Liver (tissue), 9 donors: Measurements from ENCODE around the gene NRG3. TPM values are rescaled to one million over a fixed set of nuclear protein-coding genes. Genes with fewer than 3 reads are reported as not detected.

Source experiments
- DNase-seq: peaks from one replicate; pipeline ENCODE4 v3.0.0-alpha.2; 2017; ENCODE audit warnings: low spot score
- H3K27ac ChIP-seq, 2 donors: one replicate each; pipeline ENCODE4 v1.7.0; 2013; ENCODE audit warnings: inconsistent platforms in 2 of 2, low read length in 2 of 2, control low read depth in 1 of 2, low read depth in 1 of 2, mild to moderate bottlenecking in 1 of 2
- H3K27me3 ChIP-seq, 4 donors: one replicate each; pipeline versions ENCODE4 v1.6.1 to v1.7.0; 2013; ENCODE audit warnings: low read length in 3 of 4, inconsistent platforms in 1 of 4, mild to moderate bottlenecking in 1 of 4, moderate library complexity in 1 of 4; ENCODE audit not compliant: control insufficient read depth in 4 of 4, insufficient read depth in 4 of 4
- H3K36me3 ChIP-seq, 4 donors: one replicate each; pipeline versions ENCODE4 v1.6.1 to v1.7.0; 2013; ENCODE audit warnings: low read length in 3 of 4, mild to moderate bottlenecking in 3 of 4, low read depth in 1 of 4, moderate library complexity in 1 of 4; ENCODE audit not compliant: control insufficient read depth in 4 of 4, insufficient read depth in 3 of 4
- H3K4me1 ChIP-seq, 4 donors: one replicate each; pipeline versions ENCODE4 v1.6.1 to v1.7.0; 2013; ENCODE audit warnings: low read length in 3 of 4, mild to moderate bottlenecking in 3 of 4, moderate library complexity in 1 of 4; ENCODE audit not compliant: control insufficient read depth in 4 of 4, insufficient read depth in 4 of 4
- H3K4me3 ChIP-seq, 3 donors: one replicate each; pipeline versions ENCODE4 v1.6.1 to v1.7.0; 2013; ENCODE audit warnings: low read length in 3 of 3, control low read depth in 1 of 3, low read depth in 1 of 3, mild to moderate bottlenecking in 1 of 3
- H3K9ac ChIP-seq, 2 donors: one replicate each; pipeline ENCODE4 v1.7.0; 2013; ENCODE audit warnings: low read length in 2 of 2, mild to moderate bottlenecking in 2 of 2, moderate library complexity in 2 of 2, control low read depth in 1 of 2, low read depth in 1 of 2
- H3K9me3 ChIP-seq, 4 donors: one replicate each; pipeline versions ENCODE4 v1.6.1 to v1.7.0; 2013; ENCODE audit warnings: low read length in 3 of 4; ENCODE audit not compliant: control insufficient read depth in 4 of 4
- EGR1 ChIP-seq, 2 donors: IDR thresholded peaks; 2 replicates each; pipeline ENCODE4 v1.6.1; 2016 to 2018; ENCODE audit warnings: antibody characterized with exemption in 2 of 2, low read depth in 2 of 2
- FOXA1 ChIP-seq: IDR thresholded peaks from 2 replicates; pipeline ENCODE4 v1.6.1; 2016; ENCODE audit warnings: antibody characterized with exemption
- FOXA2 ChIP-seq: IDR thresholded peaks from 2 replicates; pipeline ENCODE4 v1.6.1; 2016; ENCODE audit warnings: antibody characterized with exemption
- HNF4A ChIP-seq, 2 donors: conservative IDR thresholded peaks; 2 replicates each; pipeline ENCODE4 v1.6.1; 2016; ENCODE audit warnings: antibody characterized with exemption in 2 of 2, mild to moderate bottlenecking in 2 of 2
- HNF4G ChIP-seq: IDR thresholded peaks from 2 replicates; pipeline ENCODE4 v1.6.1; 2016; ENCODE audit warnings: antibody characterized with exemption
- JUND ChIP-seq, 2 donors: IDR thresholded peaks; 2 replicates each; pipeline ENCODE4 v1.6.1; 2016; ENCODE audit warnings: antibody characterized with exemption in 2 of 2
- NR2F2 ChIP-seq: IDR thresholded peaks from 2 replicates; pipeline ENCODE4 v1.6.1; 2016; ENCODE audit warnings: antibody characterized with exemption
- RAD21 ChIP-seq, 2 donors: IDR thresholded peaks; 2 replicates each; pipeline ENCODE4 v1.6.1; 2016; ENCODE audit warnings: antibody characterized with exemption in 2 of 2, mild to moderate bottlenecking in 2 of 2
- SP1 ChIP-seq: IDR thresholded peaks from 2 replicates; pipeline ENCODE4 v1.6.1; 2018; ENCODE audit warnings: antibody characterized with exemption, mild to moderate bottlenecking
- TAF1 ChIP-seq: conservative IDR thresholded peaks from 2 replicates; pipeline ENCODE4 v1.6.1; 2016; ENCODE audit warnings: antibody characterized with exemption, mild to moderate bottlenecking
- YY1 ChIP-seq: IDR thresholded peaks from 2 replicates; pipeline ENCODE4 v1.6.1; 2016; ENCODE audit warnings: antibody characterized with exemption, mild to moderate bottlenecking
- WGBS: extraction: QIAGEN DNeasy Blood & Tissue Kit; methylation state at CpG from one replicate; pipeline ENCODE4 v1.1.7; 2013; 5-methylcytosine and 5-hydroxymethylcytosine counted together
- polyA plus RNA-seq, 2 donors: library from polyadenylated mRNA; stranded (reverse) in 1 of 2; unstranded in 1 of 2; fragments of 200-250 nt in 1 of 2; fragments of >200 nt in 1 of 2; fragmentation: Nextera tagmentation in 1 of 2; extraction: Ambion mirVana in 1 of 2; gene quantifications; one replicate each; pipeline versions ENCODE4 v1.2.1 to v1.2.3, GENCODE V29; 2013 to 2015
- total RNA-seq, 2 donors: library from RNA; depleted of rRNA; stranded (reverse); fragments of >200 nt; gene quantifications; one replicate each; pipeline ENCODE4 v1.2.3, GENCODE V29; 2014
- TF ChIP-seq, protein P1 (sequence below): IDR thresholded peaks from 2 replicates; pipeline ENCODE4 v1.6.1; 2016; ENCODE audit warnings: antibody characterized with exemption
- TF ChIP-seq, protein P2 (sequence below): fragments of 150-350 bp; IDR thresholded peaks from 2 replicates; pipeline ENCODE4 v1.5.1; 2017; ENCODE audit warnings: improper control_type of control experiment, low read depth, low read length; ENCODE audit not compliant: missing input control
- TF ChIP-seq, protein P3 (sequence below): IDR thresholded peaks from 2 replicates; pipeline ENCODE4 v1.6.1; 2016; ENCODE audit warnings: antibody characterized with exemption
- TF ChIP-seq, protein P4 (sequence below): IDR thresholded peaks from 2 replicates; pipeline ENCODE4 v1.6.1; 2016; ENCODE audit warnings: antibody characterized with exemption, mild to moderate bottlenecking
- TF ChIP-seq, protein P5 (sequence below): IDR thresholded peaks from 2 replicates; pipeline ENCODE4 v1.6.1; 2016; ENCODE audit warnings: antibody characterized with exemption
- donor health status: healthy.
- donor health status: healthy.
- donor health status: healthy.
- donor health status: healthy.
- donor health status: healthy.

The NRG3 gene
- total and polyA plus RNA-seq, 4 donors, result 0.24 to 3.7 (median 0.38) TPM

DNA sequence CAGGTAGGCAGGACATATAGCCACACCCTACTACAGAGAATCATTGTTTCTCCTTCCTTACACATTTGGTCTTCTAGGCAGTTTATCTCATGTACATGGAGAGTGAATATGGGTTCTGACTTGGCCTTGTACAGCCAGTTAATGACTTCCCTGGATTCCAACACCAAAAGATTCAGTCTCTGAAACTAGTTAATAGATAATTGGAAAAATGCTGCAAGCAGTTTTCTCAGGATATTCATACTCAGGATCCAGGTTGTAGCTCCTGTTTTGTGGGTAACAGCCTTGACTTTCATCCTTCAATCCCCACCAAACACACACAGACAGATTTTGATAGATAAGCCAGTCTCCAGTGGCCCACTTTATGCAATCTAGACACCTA is 690.2 kb downstream of the NRG3 start:
- TF ChIP-seq HNF4G (no peak), YY1 (no peak), JUND (IDR thresholded peaks at IDR 0.05) (no peak), EGR1 (IDR thresholded peaks at IDR 0.05; ENCODE audit: low read depth in 2 of 2) (no peak), FOXA2 (no peak), TAF1 (no peak), SP1 (no peak)
- TF ChIP-seq, protein P1, sequence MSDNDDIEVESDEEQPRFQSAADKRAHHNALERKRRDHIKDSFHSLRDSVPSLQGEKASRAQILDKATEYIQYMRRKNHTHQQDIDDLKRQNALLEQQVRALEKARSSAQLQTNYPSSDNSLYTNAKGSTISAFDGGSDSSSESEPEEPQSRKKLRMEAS, result no peak
- TF ChIP-seq, protein P2, sequence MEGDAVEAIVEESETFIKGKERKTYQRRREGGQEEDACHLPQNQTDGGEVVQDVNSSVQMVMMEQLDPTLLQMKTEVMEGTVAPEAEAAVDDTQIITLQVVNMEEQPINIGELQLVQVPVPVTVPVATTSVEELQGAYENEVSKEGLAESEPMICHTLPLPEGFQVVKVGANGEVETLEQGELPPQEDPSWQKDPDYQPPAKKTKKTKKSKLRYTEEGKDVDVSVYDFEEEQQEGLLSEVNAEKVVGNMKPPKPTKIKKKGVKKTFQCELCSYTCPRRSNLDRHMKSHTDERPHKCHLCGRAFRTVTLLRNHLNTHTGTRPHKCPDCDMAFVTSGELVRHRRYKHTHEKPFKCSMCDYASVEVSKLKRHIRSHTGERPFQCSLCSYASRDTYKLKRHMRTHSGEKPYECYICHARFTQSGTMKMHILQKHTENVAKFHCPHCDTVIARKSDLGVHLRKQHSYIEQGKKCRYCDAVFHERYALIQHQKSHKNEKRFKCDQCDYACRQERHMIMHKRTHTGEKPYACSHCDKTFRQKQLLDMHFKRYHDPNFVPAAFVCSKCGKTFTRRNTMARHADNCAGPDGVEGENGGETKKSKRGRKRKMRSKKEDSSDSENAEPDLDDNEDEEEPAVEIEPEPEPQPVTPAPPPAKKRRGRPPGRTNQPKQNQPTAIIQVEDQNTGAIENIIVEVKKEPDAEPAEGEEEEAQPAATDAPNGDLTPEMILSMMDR, result no peak
- TF ChIP-seq, protein P3, sequence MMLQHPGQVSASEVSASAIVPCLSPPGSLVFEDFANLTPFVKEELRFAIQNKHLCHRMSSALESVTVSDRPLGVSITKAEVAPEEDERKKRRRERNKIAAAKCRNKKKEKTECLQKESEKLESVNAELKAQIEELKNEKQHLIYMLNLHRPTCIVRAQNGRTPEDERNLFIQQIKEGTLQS, result no peak
- TF ChIP-seq, protein P4, sequence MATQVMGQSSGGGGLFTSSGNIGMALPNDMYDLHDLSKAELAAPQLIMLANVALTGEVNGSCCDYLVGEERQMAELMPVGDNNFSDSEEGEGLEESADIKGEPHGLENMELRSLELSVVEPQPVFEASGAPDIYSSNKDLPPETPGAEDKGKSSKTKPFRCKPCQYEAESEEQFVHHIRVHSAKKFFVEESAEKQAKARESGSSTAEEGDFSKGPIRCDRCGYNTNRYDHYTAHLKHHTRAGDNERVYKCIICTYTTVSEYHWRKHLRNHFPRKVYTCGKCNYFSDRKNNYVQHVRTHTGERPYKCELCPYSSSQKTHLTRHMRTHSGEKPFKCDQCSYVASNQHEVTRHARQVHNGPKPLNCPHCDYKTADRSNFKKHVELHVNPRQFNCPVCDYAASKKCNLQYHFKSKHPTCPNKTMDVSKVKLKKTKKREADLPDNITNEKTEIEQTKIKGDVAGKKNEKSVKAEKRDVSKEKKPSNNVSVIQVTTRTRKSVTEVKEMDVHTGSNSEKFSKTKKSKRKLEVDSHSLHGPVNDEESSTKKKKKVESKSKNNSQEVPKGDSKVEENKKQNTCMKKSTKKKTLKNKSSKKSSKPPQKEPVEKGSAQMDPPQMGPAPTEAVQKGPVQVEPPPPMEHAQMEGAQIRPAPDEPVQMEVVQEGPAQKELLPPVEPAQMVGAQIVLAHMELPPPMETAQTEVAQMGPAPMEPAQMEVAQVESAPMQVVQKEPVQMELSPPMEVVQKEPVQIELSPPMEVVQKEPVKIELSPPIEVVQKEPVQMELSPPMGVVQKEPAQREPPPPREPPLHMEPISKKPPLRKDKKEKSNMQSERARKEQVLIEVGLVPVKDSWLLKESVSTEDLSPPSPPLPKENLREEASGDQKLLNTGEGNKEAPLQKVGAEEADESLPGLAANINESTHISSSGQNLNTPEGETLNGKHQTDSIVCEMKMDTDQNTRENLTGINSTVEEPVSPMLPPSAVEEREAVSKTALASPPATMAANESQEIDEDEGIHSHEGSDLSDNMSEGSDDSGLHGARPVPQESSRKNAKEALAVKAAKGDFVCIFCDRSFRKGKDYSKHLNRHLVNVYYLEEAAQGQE, result no peak
- no peak overlapping the region for H3K9ac ChIP-seq
- H3K27me3 ChIP-seq, result no peaks in the 10 kb centered on the region
- no peaks in the 10 kb centered on the region for H3K36me3 ChIP-seq
- no peak for DNase-seq
- no peak overlapping the region for H3K4me3 ChIP-seq
- H3K27ac ChIP-seq, result no peak overlapping the region
- H3K4me1 ChIP-seq, result no peaks in the 10 kb centered on the region
- no peaks in the 10 kb centered on the region for H3K9me3 ChIP-seq

DNA sequence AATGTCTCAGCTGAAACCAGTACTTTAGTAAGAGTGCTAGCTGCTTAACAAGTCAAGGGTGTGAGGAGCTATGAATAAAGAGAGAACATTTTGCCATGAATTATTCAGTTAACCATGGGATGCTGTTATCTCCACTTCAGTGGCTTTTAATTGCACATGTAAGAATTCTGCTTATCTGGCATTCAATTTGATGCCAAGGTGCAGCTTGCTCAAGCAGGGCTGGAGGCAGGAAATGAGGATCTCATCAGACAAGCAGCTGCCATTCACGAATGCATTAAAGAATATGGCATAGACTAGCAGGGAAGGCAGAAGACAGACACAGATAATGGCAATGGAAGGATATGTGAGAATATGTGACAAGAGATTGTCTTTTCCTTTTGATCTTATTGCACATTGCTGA is 697.8 kb downstream of the NRG3 start:
- no peaks in the 10 kb centered on the region for H3K9me3 ChIP-seq
- H3K27me3 ChIP-seq, result no peaks in the 10 kb centered on the region
- no peak for TF ChIP-seq SP1
- TF ChIP-seq, protein P5, sequence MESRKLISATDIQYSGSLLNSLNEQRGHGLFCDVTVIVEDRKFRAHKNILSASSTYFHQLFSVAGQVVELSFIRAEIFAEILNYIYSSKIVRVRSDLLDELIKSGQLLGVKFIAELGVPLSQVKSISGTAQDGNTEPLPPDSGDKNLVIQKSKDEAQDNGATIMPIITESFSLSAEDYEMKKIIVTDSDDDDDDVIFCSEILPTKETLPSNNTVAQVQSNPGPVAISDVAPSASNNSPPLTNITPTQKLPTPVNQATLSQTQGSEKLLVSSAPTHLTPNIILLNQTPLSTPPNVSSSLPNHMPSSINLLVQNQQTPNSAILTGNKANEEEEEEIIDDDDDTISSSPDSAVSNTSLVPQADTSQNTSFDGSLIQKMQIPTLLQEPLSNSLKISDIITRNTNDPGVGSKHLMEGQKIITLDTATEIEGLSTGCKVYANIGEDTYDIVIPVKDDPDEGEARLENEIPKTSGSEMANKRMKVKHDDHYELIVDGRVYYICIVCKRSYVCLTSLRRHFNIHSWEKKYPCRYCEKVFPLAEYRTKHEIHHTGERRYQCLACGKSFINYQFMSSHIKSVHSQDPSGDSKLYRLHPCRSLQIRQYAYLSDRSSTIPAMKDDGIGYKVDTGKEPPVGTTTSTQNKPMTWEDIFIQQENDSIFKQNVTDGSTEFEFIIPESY, result no peak
- no peak for TF ChIP-seq EGR1 (IDR thresholded peaks at IDR 0.05; ENCODE audit: low read depth in 2 of 2)
- no peak for TF ChIP-seq YY1
- TF ChIP-seq NR2F2, result no peak
- no peak for TF ChIP-seq FOXA1
- TF ChIP-seq RAD21 (IDR thresholded peaks at IDR 0.05), result no peak
- no peak for TF ChIP-seq FOXA2
- no peak for TF ChIP-seq JUND (IDR thresholded peaks at IDR 0.05)
- TF ChIP-seq, protein P3, result no peak
- TF ChIP-seq, protein P1, result no peak
- no peak for TF ChIP-seq HNF4A (conservative IDR thresholded peaks at IDR 0.05)
- no peaks in the 10 kb centered on the region for H3K36me3 ChIP-seq
- no peak overlapping the region for H3K27ac ChIP-seq
- H3K4me1 ChIP-seq, result no peaks in the 10 kb centered on the region
- WGBS, result 70% methylated on average over 1 of the region's 1 CpG
- H3K4me3 ChIP-seq, result no peak overlapping the region
- H3K9ac ChIP-seq, result no peak overlapping the region
- no peak for DNase-seq
